Breast epithelium (tissue), 4 donors: Measurements from ENCODE around the gene YAF2. TPM values are rescaled to one million over a fixed set of nuclear protein-coding genes. Genes with fewer than 3 reads are reported as not detected.

ENCODE experiments used
- DNase-seq, 2 donors: peaks; one replicate each; pipeline ENCODE4 v3.0.0-alpha.2; 2019; ENCODE audit warnings: low spot score in 2 of 2
- H3K27ac ChIP-seq, 2 donors: fragments of 200-600 bp; sonication (generic) in 1 of 2; one replicate each; pipeline ENCODE4 v1.5.1; 2016 to 2019; ENCODE audit warnings: mild to moderate bottlenecking in 1 of 2
- H3K27me3 ChIP-seq, 2 donors: fragments of 200-600 bp; sonication (generic) in 1 of 2; one replicate each; pipeline versions ENCODE4 v1.5.1 to v1.6.0; 2017 to 2019; ENCODE audit warnings: control low read depth in 1 of 2, mild to moderate bottlenecking in 1 of 2
- H3K36me3 ChIP-seq: fragments of 200-600 bp; one replicate; pipeline ENCODE4 v1.5.1; 2019
- H3K4me1 ChIP-seq, 2 donors: fragments of 200-600 bp; sonication (generic); one replicate each; pipeline ENCODE4 v1.5.1; 2016 to 2019; ENCODE audit warnings: control low read depth in 1 of 2
- H3K4me3 ChIP-seq, 3 donors: fragments of 200-600 bp; sonication (generic); 1 replicate in 2 of 3; 2 replicates in 1 of 3; pipeline ENCODE4 v1.5.1; 2016 to 2019; ENCODE audit warnings: mild to moderate bottlenecking in 3 of 3, moderate library complexity in 2 of 3
- H3K9me3 ChIP-seq, 2 donors: fragments of 200-600 bp; sonication (generic) in 1 of 2; one replicate each; pipeline ENCODE4 v1.5.1; 2016 to 2019; ENCODE audit warnings: control low read depth in 1 of 2
- POLR2A ChIP-seq: fragments of 450-650 bp; IDR thresholded peaks from one replicate; pipeline ENCODE4 v1.6.1; 2016; ENCODE audit warnings: antibody characterized with exemption, mild to moderate bottlenecking, moderate library complexity
- POLR2AphosphoS5 ChIP-seq, 3 donors: sonication (generic); formaldehyde crosslinking; IDR thresholded peaks; one replicate each; pipeline ENCODE4 v1.6.1; 2017; ENCODE audit warnings: antibody characterized with exemption in 3 of 3
- intact Hi-C: fragments of 100-400 bp; cut with DNase I; formaldehyde crosslinking; loops from one replicate; pipeline ENCODE4 v1.15.1; 2023; ENCODE audit warnings: low total_unique reads
- total RNA-seq, 3 donors: library from RNA; depleted of rRNA; stranded (reverse); fragments of >200 nt; gene quantifications; one replicate each; pipeline ENCODE4 v1.1.0, GENCODE V29; 2016
- TF ChIP-seq, protein P1 (sequence below), 3 donors: fragments of 450-650 bp; IDR thresholded peaks; one replicate each; pipeline ENCODE4 v1.5.1; 2016 to 2017; ENCODE audit warnings: antibody characterized with exemption in 3 of 3, mild to moderate bottlenecking in 3 of 3, moderate library complexity in 3 of 3

Gene YAF2
- total RNA-seq, 3 donors from 2014 or later: 32.1 to 43.2 (median 39.4) TPM

GRCh38 chr12:42125388-42125767 is 112.7 kb downstream of the YAF2 start:
- H3K36me3 ChIP-seq: no peaks in the 10 kb centered on the region
- H3K27me3 ChIP-seq: no peaks in the 10 kb centered on the region
- intact Hi-C loops: no loop called here
- TF ChIP-seq POLR2AphosphoS5 (IDR thresholded peaks at IDR 0.05) (no peak), POLR2A (no peak)
- TF ChIP-seq, protein P1, sequence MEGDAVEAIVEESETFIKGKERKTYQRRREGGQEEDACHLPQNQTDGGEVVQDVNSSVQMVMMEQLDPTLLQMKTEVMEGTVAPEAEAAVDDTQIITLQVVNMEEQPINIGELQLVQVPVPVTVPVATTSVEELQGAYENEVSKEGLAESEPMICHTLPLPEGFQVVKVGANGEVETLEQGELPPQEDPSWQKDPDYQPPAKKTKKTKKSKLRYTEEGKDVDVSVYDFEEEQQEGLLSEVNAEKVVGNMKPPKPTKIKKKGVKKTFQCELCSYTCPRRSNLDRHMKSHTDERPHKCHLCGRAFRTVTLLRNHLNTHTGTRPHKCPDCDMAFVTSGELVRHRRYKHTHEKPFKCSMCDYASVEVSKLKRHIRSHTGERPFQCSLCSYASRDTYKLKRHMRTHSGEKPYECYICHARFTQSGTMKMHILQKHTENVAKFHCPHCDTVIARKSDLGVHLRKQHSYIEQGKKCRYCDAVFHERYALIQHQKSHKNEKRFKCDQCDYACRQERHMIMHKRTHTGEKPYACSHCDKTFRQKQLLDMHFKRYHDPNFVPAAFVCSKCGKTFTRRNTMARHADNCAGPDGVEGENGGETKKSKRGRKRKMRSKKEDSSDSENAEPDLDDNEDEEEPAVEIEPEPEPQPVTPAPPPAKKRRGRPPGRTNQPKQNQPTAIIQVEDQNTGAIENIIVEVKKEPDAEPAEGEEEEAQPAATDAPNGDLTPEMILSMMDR (IDR thresholded peaks at IDR 0.05): no peak
- H3K4me1 ChIP-seq: peaks cover 0 to 3% of the 10 kb centered on the region in 2 donors
- no peak for DNase-seq
- no peak overlapping the region for H3K27ac ChIP-seq
- H3K9me3 ChIP-seq: no peaks in the 10 kb centered on the region
- no peak overlapping the region for H3K4me3 ChIP-seq

GRCh38 chr12:42124764-42125387 is 113.2 kb downstream of the YAF2 start:
- H3K36me3 ChIP-seq: no peaks in the 10 kb centered on the region
- no peak overlapping the region for H3K27ac ChIP-seq
- H3K9me3 ChIP-seq: no peaks in the 10 kb centered on the region
- no peaks in the 10 kb centered on the region for H3K27me3 ChIP-seq
- H3K4me3 ChIP-seq: no peak overlapping the region
- intact Hi-C loops: no loop called here
- no peaks in the 10 kb centered on the region for H3K4me1 ChIP-seq
- TF ChIP-seq, protein P1 (IDR thresholded peaks at IDR 0.05): no peak
- TF ChIP-seq POLR2AphosphoS5 (IDR thresholded peaks at IDR 0.05) (no peak), POLR2A (no peak)
- DNase-seq: no peak

DNA sequence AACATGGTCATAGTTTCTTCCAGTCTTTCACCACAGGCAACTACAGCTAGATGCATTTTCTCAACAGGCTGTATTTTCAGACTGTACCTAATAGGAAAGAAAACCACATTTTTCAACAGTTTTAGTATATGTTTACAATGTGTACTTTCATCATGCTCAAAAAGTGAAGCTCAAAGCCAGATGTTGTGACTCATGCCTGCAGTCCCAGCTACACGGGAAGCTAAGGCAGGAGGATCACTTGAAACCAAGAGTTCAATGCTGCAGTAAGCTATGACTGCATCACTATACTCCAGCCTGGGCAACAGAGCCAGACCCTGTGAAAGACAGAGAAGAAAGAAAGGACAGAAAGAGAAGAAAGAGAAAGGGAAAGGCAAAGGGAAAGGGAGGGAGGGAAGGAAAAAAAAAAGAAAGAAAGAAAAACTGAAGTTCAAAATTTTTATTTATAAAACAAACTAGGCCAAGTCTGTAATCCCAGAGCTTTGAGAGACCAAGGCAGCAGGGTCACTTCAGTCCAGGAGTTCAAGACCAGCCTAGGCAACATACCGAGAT is 118.9 kb downstream of the YAF2 start:
- Histone ChIP-seq H3K27ac (no peak overlapping the region), H3K4me3 (no peak overlapping the region), H3K27me3 (no peaks in the 10 kb centered on the region), H3K9me3 (no peaks in the 10 kb centered on the region), H3K36me3 (no peaks in the 10 kb centered on the region), H3K4me1 (no peaks in the 10 kb centered on the region)
- DNase-seq: no peak
- intact Hi-C loops: no loop called here
- TF ChIP-seq POLR2AphosphoS5 (IDR thresholded peaks at IDR 0.05) (no peak), POLR2A (no peak)
- TF ChIP-seq, protein P1 (IDR thresholded peaks at IDR 0.05): no peak

- Histone ChIP-seq H3K4me3 (no peak overlapping the region), H3K4me1 (no peaks in the 10 kb centered on the region), H3K27me3 (no peaks in the 10 kb centered on the region), H3K27ac (no peak overlapping the region), H3K36me3 (no peaks in the 10 kb centered on the region), H3K9me3 (no peaks in the 10 kb centered on the region)
- DNase-seq: no peak
- TF ChIP-seq POLR2AphosphoS5 (IDR thresholded peaks at IDR 0.05) (no peak), POLR2A (no peak)
- TF ChIP-seq, protein P1 (IDR thresholded peaks at IDR 0.05): no peak
- intact Hi-C loops: no loop called here
Measured at GRCh38 chr12:42118136-42118879, 119.7 kb downstream of the YAF2 start.

GRCh38 chr12:42109031-42109430 is 129.0 kb downstream of the YAF2 start:
- Histone ChIP-seq H3K4me3 (no peak overlapping the region), H3K27ac (no peak overlapping the region), H3K9me3 (peaks cover 0 to 6% of the 10 kb centered on the region in 2 donors), H3K4me1 (no peaks in the 10 kb centered on the region), H3K36me3 (no peaks in the 10 kb centered on the region), H3K27me3 (no peaks in the 10 kb centered on the region)
- DNase-seq: no peak
- TF ChIP-seq POLR2A: no peak
- TF ChIP-seq POLR2AphosphoS5 (IDR thresholded peaks at IDR 0.05): no peak
- TF ChIP-seq, protein P1 (IDR thresholded peaks at IDR 0.05): no peak
- intact Hi-C loops: no loop called here
